SK-N-SH (cell line): ENCODE data around the gene PTPN4. TPM values are rescaled to one million over a fixed set of nuclear protein-coding genes. Genes with fewer than 3 reads are reported as not detected.

ENCODE experiments used
- CTCF ChIA-PET: fragments of 300-600, 350-600 bp; formaldehyde crosslinking; extraction: SDS; loops from one replicate; lab custom pipeline; 2021; lab: Yijun Ruan, JAX
- POLR2A ChIA-PET: fragments of 350-600 bp; sonication (Branson Sonifier 250); formaldehyde crosslinking; extraction: SDS; loops from one replicate; lab custom pipeline; 2020; ENCODE audit warnings: antibody characterized with exemption, inconsistent platforms; lab: Yijun Ruan, JAX
- DNase-seq: peaks from one replicate; pipeline ENCODE4 v3.0.0; 2012
- H2AFZ ChIP-seq: fragments of 200-600 bp; sonication (generic); 2 replicates; pipeline ENCODE4 v1.8.1; 2016; ENCODE audit warnings: antibody characterized with exemption, mild to moderate bottlenecking, low read depth
- H3F3A ChIP-seq: fragments of 200-600 bp; sonication (generic); replicated peaks from 2 replicates; pipeline ENCODE3; 2016; ENCODE audit warnings: antibody characterized with exemption, mild to moderate bottlenecking; ENCODE audit not compliant: insufficient read depth
- H3K27ac ChIP-seq, 2 experiments: fragments of 200-500 bp in 1 of 2; fragments of 200-600 bp in 1 of 2; sonication (Bioruptor generic) in 1 of 2; sonication (generic), shearing (Covaris generic) in 1 of 2; 2 replicates each; pipeline versions ENCODE4 v1.5.1 to v1.6.1; 2014 to 2016; ENCODE audit warnings: low read depth in 2 of 2, inconsistent platforms in 1 of 2, low read length in 1 of 2, mild to moderate bottlenecking in 1 of 2, mixed read lengths in 1 of 2
- H3K27me3 ChIP-seq: fragments of 200-600 bp; sonication (generic), shearing (Covaris generic); 2 replicates; pipeline ENCODE4 v1.6.1; 2016; ENCODE audit warnings: mixed run types; ENCODE audit not compliant: insufficient read depth
- H3K36me3 ChIP-seq, 2 experiments: fragments of 200-500 bp in 1 of 2; fragments of 200-600 bp in 1 of 2; sonication (Bioruptor generic) in 1 of 2; sonication (generic) in 1 of 2; replicated peaks in 1 of 2; 2 replicates each; pipeline versions ENCODE3 to v1.5.1; 2014 to 2016; ENCODE audit warnings: low read length in 1 of 2, mild to moderate bottlenecking in 1 of 2; ENCODE audit not compliant: insufficient read depth in 2 of 2, control insufficient read depth in 1 of 2
- H3K4me1 ChIP-seq, 2 experiments: fragments of 200-500 bp in 1 of 2; fragments of 200-600 bp in 1 of 2; sonication (Bioruptor generic) in 1 of 2; sonication (generic), shearing (Covaris generic) in 1 of 2; 2 replicates each; pipeline versions ENCODE4 v1.5.1 to v1.6.1; 2014 to 2016; ENCODE audit warnings: low read depth in 1 of 2, low read length in 1 of 2, mixed run types in 1 of 2; ENCODE audit not compliant: insufficient read depth in 2 of 2, control insufficient read depth in 1 of 2
- H3K4me2 ChIP-seq: fragments of 200-600 bp; sonication (generic), shearing (Covaris generic); 2 replicates; pipeline ENCODE4 v1.6.1; 2017; ENCODE audit warnings: mixed run types
- H3K4me3 ChIP-seq, 2 experiments: fragments of 200-500 bp in 1 of 2; fragments of 200-600 bp in 1 of 2; sonication (Bioruptor generic) in 1 of 2; sonication (generic), shearing (Covaris generic) in 1 of 2; 2 replicates each; pipeline versions ENCODE4 v1.5.1 to v1.8.1; 2014 to 2016; ENCODE audit warnings: low read depth in 2 of 2, inconsistent platforms in 1 of 2, low read length in 1 of 2, mild to moderate bottlenecking in 1 of 2, mixed read lengths in 1 of 2, moderate library complexity in 1 of 2
- H3K79me2 ChIP-seq: fragments of 200-600 bp; sonication (generic); 2 replicates; pipeline ENCODE4 v1.8.1; 2017; ENCODE audit warnings: mild to moderate bottlenecking; ENCODE audit not compliant: insufficient read depth
- H3K9ac ChIP-seq: fragments of 200-600 bp; sonication (generic); 2 replicates; pipeline ENCODE4 v1.6.1; 2017; ENCODE audit warnings: mixed run types
- H3K9me2 ChIP-seq: fragments of 200-600 bp; sonication (generic); 2 replicates; pipeline ENCODE4 v1.6.1; 2017; ENCODE audit warnings: mixed run types
- H3K9me3 ChIP-seq: fragments of 200-600 bp; sonication (generic); 2 replicates; pipeline ENCODE4 v1.6.1; 2017; ENCODE audit warnings: mixed run types, mild to moderate bottlenecking, moderate library complexity
- H4K20me1 ChIP-seq: fragments of 200-600 bp; sonication (generic); 2 replicates; pipeline ENCODE4 v1.6.1; 2017; ENCODE audit warnings: mild to moderate bottlenecking, mixed run types; ENCODE audit not compliant: insufficient read depth
- CHD2 ChIP-seq: fragments of 150-350 bp; IDR thresholded peaks from 2 replicates; pipeline ENCODE4 v1.6.1; 2018; ENCODE audit warnings: low read length; ENCODE audit not compliant: partially characterized antibody
- FOXJ3 ChIP-seq: sonication (generic); formaldehyde crosslinking; IDR thresholded peaks from 2 replicates; pipeline ENCODE4 v1.5.1; 2020; ENCODE audit warnings: mild to moderate bottlenecking, missing genetic modification reagents
- GATA2 ChIP-seq: sonication (generic); formaldehyde crosslinking; IDR thresholded peaks from 2 replicates; pipeline ENCODE4 v1.5.0; 2020; ENCODE audit warnings: mild to moderate bottlenecking, missing genetic modification reagents
- JUND ChIP-seq: IDR thresholded peaks from 2 replicates; pipeline ENCODE4 v1.4.0; 2012
- NFIC ChIP-seq: IDR thresholded peaks from 2 replicates; pipeline ENCODE4 v1.4.0; 2012; ENCODE audit warnings: borderline replicate concordance
- RAD21 ChIP-seq: IDR thresholded peaks from 2 replicates; pipeline ENCODE4 v1.6.1; 2012; ENCODE audit warnings: mild to moderate bottlenecking, low read length
- RCOR1 ChIP-seq: fragments of 150-350 bp; IDR thresholded peaks from 2 replicates; pipeline ENCODE4 v1.6.1; 2017; ENCODE audit warnings: antibody characterized with exemption, low read length
- RFX5 ChIP-seq: IDR thresholded peaks from 2 replicates; pipeline ENCODE4 v1.6.1; 2012; ENCODE audit warnings: mild to moderate bottlenecking, improper control_type of control experiment, low read length
- RXRA ChIP-seq: IDR thresholded peaks from 2 replicates; pipeline ENCODE4 v1.4.0; 2012; ENCODE audit warnings: low read depth, mild to moderate bottlenecking, borderline replicate concordance
- SMC3 ChIP-seq: IDR thresholded peaks from 2 replicates; pipeline ENCODE4 v1.6.1; 2012; ENCODE audit warnings: low read depth, low read length, improper control_type of control experiment
- TAF1 ChIP-seq: IDR thresholded peaks from 2 replicates; pipeline ENCODE4 v1.6.1; 2012; ENCODE audit warnings: low read depth, mild to moderate bottlenecking, low read length, moderate library complexity, borderline replicate concordance
- TCF12 ChIP-seq: IDR thresholded peaks from 2 replicates; pipeline ENCODE4 v1.4.0; 2012
- WGBS: methylation state at CpG from one replicate; pipeline ENCODE4 v1.1.6; 2017; ENCODE audit warnings: low lambda C conversion rate; 5-methylcytosine and 5-hydroxymethylcytosine counted together
- polyA plus RNA-seq, 3 experiments: library from polyadenylated mRNA; depleted of rRNA; stranded (reverse); fragments of >200 nt; gene quantifications; 2 replicates each; pipeline ENCODE4 v1.2.3, GENCODE V29; 2012
- TF ChIP-seq, protein P1 (sequence below): IDR thresholded peaks from 2 replicates; pipeline ENCODE4 v1.4.0; 2012; ENCODE audit warnings: low read depth
- TF ChIP-seq, protein P2 (sequence below): fragments of 150-350 bp; IDR thresholded peaks from 2 replicates; pipeline ENCODE4 v1.6.1; 2017; ENCODE audit warnings: antibody characterized with exemption, low read length, low read depth, borderline replicate concordance
- TF ChIP-seq, protein P3 (sequence below): IDR thresholded peaks from 2 replicates; pipeline ENCODE4 v1.4.0; 2012; ENCODE audit warnings: low read depth, borderline replicate concordance

The PTPN4 gene
- polyA plus RNA-seq, 1 of the 3 experiments (the other 2 are of a cell fraction) = 6.2 TPM

DNA sequence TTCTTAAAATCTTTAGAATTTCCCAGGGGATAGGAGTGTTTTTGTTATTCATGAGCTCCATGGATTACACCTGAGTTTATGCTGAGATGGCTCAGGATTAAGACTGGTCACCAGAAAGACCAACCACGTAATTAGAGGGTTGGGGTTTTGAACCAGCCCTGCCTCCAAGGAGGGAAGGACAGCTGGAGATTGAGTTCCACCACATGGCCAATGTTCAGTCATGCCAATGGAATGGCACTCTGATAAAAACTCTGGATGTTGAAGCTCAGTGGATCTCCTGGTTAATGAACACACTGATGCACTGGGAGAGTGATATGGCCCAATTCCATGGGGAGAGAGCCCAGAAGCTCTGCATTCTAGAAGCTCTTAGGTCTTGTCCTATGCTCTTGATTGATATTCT, 38.7 kb upstream of the PTPN4 start:
- no peak for DNase-seq
- Histone ChIP-seq H3K4me1 (no peaks in the 10 kb centered on the region), H3F3A (no peaks in the 10 kb centered on the region), H3K36me3 (no peaks in the 10 kb centered on the region), H3K27ac (no peak overlapping the region), H4K20me1 (no peaks in the 10 kb centered on the region), H2AFZ (no peak overlapping the region), H3K4me3 (no peak overlapping the region), H3K9ac (no peak overlapping the region), H3K27me3 (no peaks in the 10 kb centered on the region), H3K4me2 (no peak overlapping the region), H3K9me3 (no peaks in the 10 kb centered on the region), H3K9me2 (no peaks in the 10 kb centered on the region), H3K79me2 (no peaks in the 10 kb centered on the region)
- TF ChIP-seq TAF1 (no peak), RXRA (no peak), NFIC (no peak), FOXJ3 (no peak), RCOR1 (no peak), JUND (no peak)
- TF ChIP-seq, protein P1, sequence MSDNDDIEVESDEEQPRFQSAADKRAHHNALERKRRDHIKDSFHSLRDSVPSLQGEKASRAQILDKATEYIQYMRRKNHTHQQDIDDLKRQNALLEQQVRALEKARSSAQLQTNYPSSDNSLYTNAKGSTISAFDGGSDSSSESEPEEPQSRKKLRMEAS = no peak
- ChIA-PET POLR2A (no interaction called here), CTCF (no interaction called here)
- 71% methylated on average over 1 of the region's 1 CpG for WGBS

DNA sequence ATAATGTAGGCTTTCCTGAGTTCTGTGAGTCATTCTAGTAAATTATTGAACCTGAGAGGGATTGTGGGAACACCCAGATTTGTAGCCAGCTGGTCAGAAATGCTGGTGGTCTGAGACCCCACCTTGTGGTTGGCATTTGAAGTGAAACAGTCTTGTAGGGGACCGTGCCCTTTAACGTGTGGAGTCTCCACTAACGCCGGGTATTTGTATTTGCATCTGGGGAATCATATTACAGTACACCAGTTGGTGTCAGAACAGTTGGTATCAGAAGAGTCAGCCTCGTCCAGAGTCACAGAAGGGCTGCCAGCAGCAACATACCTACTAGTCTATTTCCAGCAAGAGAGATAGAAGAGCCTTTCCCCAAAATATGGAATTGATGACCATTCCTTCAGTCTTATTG, 38.3 kb upstream of the PTPN4 start:
- POLR2A ChIA-PET = no interaction called here

DNA sequence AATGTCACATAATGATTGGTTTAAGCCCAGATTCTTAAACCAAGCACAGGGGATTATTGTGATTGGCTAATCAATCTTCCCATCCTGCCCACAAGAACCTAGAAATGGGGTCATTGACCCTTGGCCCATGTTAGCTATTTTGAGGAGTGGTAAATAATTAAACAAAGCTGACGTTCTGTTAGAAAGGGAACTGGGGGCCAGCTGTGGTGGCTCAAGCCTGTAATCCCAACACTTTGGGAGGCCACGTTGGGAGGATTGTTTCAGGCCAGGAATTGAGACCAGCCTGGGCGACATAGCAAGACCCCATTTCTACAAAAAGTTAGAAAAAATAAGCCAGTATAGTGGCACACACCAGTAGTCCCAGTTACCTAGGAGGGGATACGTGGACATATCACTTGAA, 37.8 kb upstream of the PTPN4 start:
- no peak for DNase-seq
- Histone ChIP-seq H3K79me2 (no peaks in the 10 kb centered on the region), H3F3A (no peaks in the 10 kb centered on the region), H3K4me2 (no peak overlapping the region), H3K27me3 (no peaks in the 10 kb centered on the region), H3K9me3 (no peaks in the 10 kb centered on the region), H3K27ac (no peak overlapping the region), H2AFZ (no peak overlapping the region), H3K9me2 (no peaks in the 10 kb centered on the region), H3K4me1 (no peaks in the 10 kb centered on the region), H4K20me1 (no peaks in the 10 kb centered on the region), H3K9ac (no peak overlapping the region), H3K36me3 (no peaks in the 10 kb centered on the region), H3K4me3 (no peak overlapping the region)
- POLR2A ChIA-PET = no interaction called here
- WGBS = 60% methylated on average over 4 of the region's 4 CpGs
- CTCF ChIA-PET = no interaction called here
- TF ChIP-seq RAD21 (no peak), CHD2 (no peak), RXRA (no peak), NFIC (no peak), FOXJ3 (no peak), RFX5 (no peak)
- TF ChIP-seq, protein P2, sequence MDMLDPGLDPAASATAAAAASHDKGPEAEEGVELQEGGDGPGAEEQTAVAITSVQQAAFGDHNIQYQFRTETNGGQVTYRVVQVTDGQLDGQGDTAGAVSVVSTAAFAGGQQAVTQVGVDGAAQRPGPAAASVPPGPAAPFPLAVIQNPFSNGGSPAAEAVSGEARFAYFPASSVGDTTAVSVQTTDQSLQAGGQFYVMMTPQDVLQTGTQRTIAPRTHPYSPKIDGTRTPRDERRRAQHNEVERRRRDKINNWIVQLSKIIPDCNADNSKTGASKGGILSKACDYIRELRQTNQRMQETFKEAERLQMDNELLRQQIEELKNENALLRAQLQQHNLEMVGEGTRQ = no peak
- TF ChIP-seq, protein P1 = no peak

More for the DNA sequence above, 38.3 kb upstream of the PTPN4 start:
- no peak overlapping the region for H3K9ac ChIP-seq
- no peaks in the 10 kb centered on the region for H3K27me3 ChIP-seq
- no peak overlapping the region for H3K27ac ChIP-seq
- no peak overlapping the region for H3K4me2 ChIP-seq
- no peaks in the 10 kb centered on the region for H3K36me3 ChIP-seq
- no peaks in the 10 kb centered on the region for H3F3A ChIP-seq
- H3K4me1 ChIP-seq = no peaks in the 10 kb centered on the region
- H4K20me1 ChIP-seq = no peaks in the 10 kb centered on the region
- 62% methylated on average over 5 of the region's 5 CpGs for WGBS
- TF ChIP-seq TAF1 (no peak), RAD21 (no peak), TCF12 (no peak), GATA2 (CRISPR knock-in tag) (no peak), SMC3 (no peak)
- TF ChIP-seq, protein P2 = no peak
- TF ChIP-seq, protein P3, sequence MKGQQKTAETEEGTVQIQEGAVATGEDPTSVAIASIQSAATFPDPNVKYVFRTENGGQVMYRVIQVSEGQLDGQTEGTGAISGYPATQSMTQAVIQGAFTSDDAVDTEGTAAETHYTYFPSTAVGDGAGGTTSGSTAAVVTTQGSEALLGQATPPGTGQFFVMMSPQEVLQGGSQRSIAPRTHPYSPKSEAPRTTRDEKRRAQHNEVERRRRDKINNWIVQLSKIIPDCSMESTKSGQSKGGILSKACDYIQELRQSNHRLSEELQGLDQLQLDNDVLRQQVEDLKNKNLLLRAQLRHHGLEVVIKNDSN = no peak
- H3K9me2 ChIP-seq = no peaks in the 10 kb centered on the region
- H3K79me2 ChIP-seq = no peaks in the 10 kb centered on the region
- H3K9me3 ChIP-seq = no peaks in the 10 kb centered on the region
- CTCF ChIA-PET = no interaction called here
- DNase-seq = no peak
- no peak overlapping the region for H2AFZ ChIP-seq
- no peak overlapping the region for H3K4me3 ChIP-seq
